GM12878 (cell line): ENCODE measurements around the gene PSENEN. TPM values are rescaled to one million over a fixed set of nuclear protein-coding genes. Genes with fewer than 3 reads are reported as not detected.

Experiments used
- ATAC-seq: fragments of 200-7000 bp; cut with Tn5 transposase; 3 replicates; pipeline ENCODE4 v1.9.1; 2020; ENCODE audit warnings: mild to moderate bottlenecking, moderate library complexity
- BruUV-seq: library from RNA; stranded (reverse); fragments of 400-500 nt; replicated peaks from 2 replicates; lab custom pipeline; 2021; lab: Mats Ljungman, UMichigan
- CTCF ChIA-PET: fragments of 300-600 bp; sonication (Branson Sonifier 250); formaldehyde crosslinking; extraction: SDS; loops from one replicate; lab custom pipeline; 2021; ENCODE audit warnings: inconsistent platforms; lab: Yijun Ruan, JAX
- POLR2A ChIA-PET: fragments of 350-600 bp; formaldehyde crosslinking; extraction: SDS; loops from one replicate; lab custom pipeline; 2021; ENCODE audit warnings: inconsistent platforms; lab: Charles Lee
- RAD21 ChIA-PET: fragments of 300-600 bp; sonication (Branson Sonifier 250); formaldehyde crosslinking; loops from one replicate; lab custom pipeline; 2023; ENCODE audit warnings: antibody characterized with exemption; ENCODE audit not compliant: unreplicated experiment; lab: Charles Lee
- SMC1A ChIA-PET: fragments of 300-600 bp; sonication (Branson Sonifier 250); formaldehyde crosslinking; loops from one replicate; lab custom pipeline; 2023; ENCODE audit not compliant: unreplicated experiment, uncharacterized antibody; lab: Charles Lee
- DNase-seq: peaks from one replicate; pipeline ENCODE4 v3.0.0-alpha.2; 2011; ENCODE audit warnings: low read depth, low spot score
- FAIRE-seq: peaks from 3 replicates; lab custom pipeline; 2011; peaks lifted over from hg19 to GRCh38; lab: Jason Lieb, UNC
- H2AFZ ChIP-seq: 2 replicates; pipeline ENCODE4 v1.6.0; 2011; ENCODE audit warnings: low read depth, low read length, control low read depth; ENCODE audit not compliant: control insufficient read depth
- H3K27ac ChIP-seq: 2 replicates; pipeline ENCODE4 v1.5.1; 2011; ENCODE audit warnings: control low read depth; ENCODE audit not compliant: control insufficient read depth, insufficient read depth
- H3K27me3 ChIP-seq, 2 experiments: replicated peaks in 1 of 2; 2 replicates each; pipeline versions ENCODE4 v1.6.0 to v1.6.1; 2011; ENCODE audit warnings: low read length in 1 of 2; ENCODE audit not compliant: control insufficient read depth in 2 of 2, insufficient read depth in 2 of 2
- H3K36me3 ChIP-seq, 2 experiments: 2 replicates each; pipeline ENCODE4 v1.5.1; 2011; ENCODE audit warnings: low read length in 1 of 2; ENCODE audit not compliant: control insufficient read depth in 2 of 2, insufficient read depth in 2 of 2
- H3K4me1 ChIP-seq: 2 replicates; pipeline ENCODE4 v1.6.1; 2011; ENCODE audit warnings: mild to moderate bottlenecking, low read length, moderate library complexity, mixed read lengths; ENCODE audit not compliant: control insufficient read depth, insufficient read depth
- H3K4me2 ChIP-seq: 2 replicates; pipeline ENCODE4 v1.6.0; 2011; ENCODE audit warnings: control low read depth; ENCODE audit not compliant: control insufficient read depth, insufficient read depth
- H3K4me3 ChIP-seq: fragments of 200-600 bp; sonication (generic); 2 replicates; pipeline ENCODE4 v1.5.1; 2016
- H3K79me2 ChIP-seq: 2 replicates; pipeline ENCODE4 v1.6.0; 2011; ENCODE audit warnings: low read length; ENCODE audit not compliant: control insufficient read depth, insufficient read depth
- H3K9ac ChIP-seq: 2 replicates; pipeline ENCODE4 v1.8.0; 2011; ENCODE audit warnings: low read length, control low read depth, mixed read lengths; ENCODE audit not compliant: control insufficient read depth, insufficient read depth
- H3K9me3 ChIP-seq: replicated peaks from 3 replicates; pipeline ENCODE4 v1.5.1; 2011; ENCODE audit warnings: mild to moderate bottlenecking, low read length; ENCODE audit not compliant: control insufficient read depth, insufficient read depth
- H4K20me1 ChIP-seq: 2 replicates; pipeline ENCODE4 v1.6.0; 2011; ENCODE audit not compliant: control insufficient read depth, insufficient read depth
- NFYB ChIP-seq: IDR thresholded peaks from 2 replicates; pipeline ENCODE4 v1.6.1; 2011; ENCODE audit warnings: low read depth, mild to moderate bottlenecking, low read length, improper control_type of control experiment, moderate library complexity; ENCODE audit not compliant: insufficient read depth
- SRF ChIP-seq, 2 experiments: IDR thresholded peaks; 2 replicates each; pipeline ENCODE4 v1.6.1; 2011; ENCODE audit warnings: low read depth in 2 of 2, low read length in 2 of 2, mild to moderate bottlenecking in 1 of 2, moderate library complexity in 1 of 2
- WRNIP1 ChIP-seq: IDR thresholded peaks from 2 replicates; pipeline ENCODE4 v1.6.1; 2011; ENCODE audit warnings: low read depth, low read length, improper control_type of control experiment, borderline replicate concordance
- ZZZ3 ChIP-seq: IDR thresholded peaks from 2 replicates; pipeline ENCODE4 v1.6.1; 2011; ENCODE audit warnings: low read depth; ENCODE audit not compliant: control insufficient read depth, insufficient read length
- WGBS: methylation state at CpG from one replicate; pipeline ENCODE4 v1.1.6; 2016; ENCODE audit warnings: low lambda C conversion rate; ENCODE audit not compliant: insufficient replicate concordance, insufficient coverage; ENCODE audit errors: missing lambda C conversion rate; 5-methylcytosine and 5-hydroxymethylcytosine counted together
- in situ Hi-C: fragments of 300-500 bp; cut with MboI; formaldehyde crosslinking; loops from 9 replicates; pipeline ENCODE4 v1.14.3; 2018; ENCODE audit warnings: mixed read lengths
- intact Hi-C: fragments of 100-400 bp; cut with micrococcal nuclease; formaldehyde crosslinking; loops from one replicate; pipeline ENCODE4 v1.14.2; 2022; ENCODE audit not compliant: unreplicated experiment
- polyA plus RNA-seq, 11 experiments: library from polyadenylated mRNA; depleted of rRNA in 4 of 11; unstranded in 6 of 11; stranded (reverse) in 5 of 11; fragments of >200 nt; fragmentation: Nextera tagmentation in 4 of 11; fragmentation: Illumina TruSeq in 1 of 11; extraction: Ambion mirVana in 4 of 11; extraction: Trizol in 1 of 11; gene quantifications; 1 replicate in 1 of 11; 2 replicates in 10 of 11; pipeline versions ENCODE4 v1.2.1 to v1.2.3, GENCODE V29; 2011 to 2016; ENCODE audit warnings: inconsistent platforms in 2 of 11, missing spikeins in 2 of 11, low read depth in 1 of 11
- total RNA-seq, 4 experiments: library from RNA; depleted of rRNA in 3 of 4; stranded (reverse); fragments of >200 nt in 3 of 4; fragmentation: Illumina TruSeq in 1 of 4; extraction: Trizol in 1 of 4; gene quantifications; 2 replicates each; pipeline versions ENCODE4 v1.2.1 to v1.2.3, GENCODE V29; 2013 to 2021
- TF ChIP-seq, protein P1 (sequence below): fragments of 450-650 bp; IDR thresholded peaks from 2 replicates; pipeline ENCODE4 v1.6.1; 2018; ENCODE audit warnings: mild to moderate bottlenecking, low read depth, moderate library complexity; ENCODE audit not compliant: partially characterized antibody

Gene PSENEN
- total and polyA plus RNA-seq, 10 of the 15 experiments (the other 5 are each of a cell fraction or from before 2014, with no cell fraction given) = 14.4 to 178 (median 43.5) TPM

- TF ChIP-seq, protein P1, sequence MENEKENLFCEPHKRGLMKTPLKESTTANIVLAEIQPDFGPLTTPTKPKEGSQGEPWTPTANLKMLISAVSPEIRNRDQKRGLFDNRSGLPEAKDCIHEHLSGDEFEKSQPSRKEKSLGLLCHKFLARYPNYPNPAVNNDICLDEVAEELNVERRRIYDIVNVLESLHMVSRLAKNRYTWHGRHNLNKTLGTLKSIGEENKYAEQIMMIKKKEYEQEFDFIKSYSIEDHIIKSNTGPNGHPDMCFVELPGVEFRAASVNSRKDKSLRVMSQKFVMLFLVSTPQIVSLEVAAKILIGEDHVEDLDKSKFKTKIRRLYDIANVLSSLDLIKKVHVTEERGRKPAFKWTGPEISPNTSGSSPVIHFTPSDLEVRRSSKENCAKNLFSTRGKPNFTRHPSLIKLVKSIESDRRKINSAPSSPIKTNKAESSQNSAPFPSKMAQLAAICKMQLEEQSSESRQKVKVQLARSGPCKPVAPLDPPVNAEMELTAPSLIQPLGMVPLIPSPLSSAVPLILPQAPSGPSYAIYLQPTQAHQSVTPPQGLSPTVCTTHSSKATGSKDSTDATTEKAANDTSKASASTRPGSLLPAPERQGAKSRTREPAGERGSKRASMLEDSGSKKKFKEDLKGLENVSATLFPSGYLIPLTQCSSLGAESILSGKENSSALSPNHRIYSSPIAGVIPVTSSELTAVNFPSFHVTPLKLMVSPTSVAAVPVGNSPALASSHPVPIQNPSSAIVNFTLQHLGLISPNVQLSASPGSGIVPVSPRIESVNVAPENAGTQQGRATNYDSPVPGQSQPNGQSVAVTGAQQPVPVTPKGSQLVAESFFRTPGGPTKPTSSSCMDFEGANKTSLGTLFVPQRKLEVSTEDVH = no peak
- no peak for TF ChIP-seq ZZZ3
- TF ChIP-seq SRF (IDR thresholded peaks at IDR 0.05; ENCODE audit: low read depth in 2 of 2, low read length in 2 of 2) = no peak
Observed at GRCh38 chr19:35702223-35703012, 43.0 kb upstream of the PSENEN start (continued).

- no peaks in the 10 kb centered on the region for H3K9me3 ChIP-seq
- in situ Hi-C loops = no loop called here
- peak overlapping the region; percentile 82; the same call in 1 of the 2 replicates for H3K4me2 ChIP-seq
- peaks cover 2% of the 10 kb centered on the region; the same call in 1 of the 2 replicates for H3K79me2 ChIP-seq
- POLR2A ChIA-PET = interaction anchor here (0.5 to 11.9 kb wide), 12 partner anchors 7 to 1667 kb away, joined by 3 to 516 read pairs (median 6); partner anchors contain the start of genes ALKBH6, COX6B1, LIN37 and PSENEN
- H3K36me3 ChIP-seq = no peaks in the 10 kb centered on the region
- TF ChIP-seq NFYB = peak; percentile 68
- TF ChIP-seq WRNIP1 = no peak
- H3K27me3 ChIP-seq = no peaks in the 10 kb centered on the region
- BruUV-seq = no TSS peak
- no peak for ATAC-seq
- SMC1A ChIA-PET = interaction anchor here (3.0 to 12.3 kb wide), 2 partner anchors 9 to 10 kb away, joined by 12 to 375 read pairs; no protein-coding TSS in a partner anchor
- H4K20me1 ChIP-seq = no peaks in the 10 kb centered on the region
- H3K4me3 ChIP-seq = peak overlapping the region; percentile 80; the same call in 1 of the 2 replicates
- CTCF ChIA-PET = interaction anchor here (1.3 to 4.5 kb wide), 4 partner anchors 9 to 48 kb away, joined by 5 to 77 read pairs (median 10); partner anchors contain the start of genes PSENEN and U2AF1L4
- no peak for DNase-seq
- H3K4me1 ChIP-seq = peaks cover 7% of the 10 kb centered on the region
- WGBS = 58% methylated on average over 9 of the region's 9 CpGs
- FAIRE-seq = no peak
- RAD21 ChIA-PET = interaction anchor here (0.8 to 11.0 kb wide), 5 partner anchors 9 to 228 kb away, joined by 3 to 430 read pairs (median 13); no protein-coding TSS in a partner anchor
- intact Hi-C loops = no loop called here
- H3K27ac ChIP-seq = no peak overlapping the region
- H3K9ac ChIP-seq = peak overlapping the region; percentile 80; the same call in 1 of the 2 replicates
- H2AFZ ChIP-seq = no peak overlapping the region
Observed at GRCh38 chr19:35703343-35703742, 42.1 kb upstream of the PSENEN start.
